GM10266 (cell line): Measurements from ENCODE around the gene SNAP25.

ENCODE experiments used
- DNase-seq: peaks from one replicate; pipeline ENCODE4 v3.0.0; 2012; ENCODE audit errors: extremely low spot score
- TF ChIP-seq, protein P1 (sequence below): IDR thresholded peaks from 2 replicates; pipeline ENCODE4 v1.5.1; 2012; ENCODE audit warnings: mild to moderate bottlenecking, low read depth; ENCODE audit not compliant: control insufficient read depth, insufficient read depth; ENCODE audit errors: missing control alignments

The SNAP25 gene

DNA sequence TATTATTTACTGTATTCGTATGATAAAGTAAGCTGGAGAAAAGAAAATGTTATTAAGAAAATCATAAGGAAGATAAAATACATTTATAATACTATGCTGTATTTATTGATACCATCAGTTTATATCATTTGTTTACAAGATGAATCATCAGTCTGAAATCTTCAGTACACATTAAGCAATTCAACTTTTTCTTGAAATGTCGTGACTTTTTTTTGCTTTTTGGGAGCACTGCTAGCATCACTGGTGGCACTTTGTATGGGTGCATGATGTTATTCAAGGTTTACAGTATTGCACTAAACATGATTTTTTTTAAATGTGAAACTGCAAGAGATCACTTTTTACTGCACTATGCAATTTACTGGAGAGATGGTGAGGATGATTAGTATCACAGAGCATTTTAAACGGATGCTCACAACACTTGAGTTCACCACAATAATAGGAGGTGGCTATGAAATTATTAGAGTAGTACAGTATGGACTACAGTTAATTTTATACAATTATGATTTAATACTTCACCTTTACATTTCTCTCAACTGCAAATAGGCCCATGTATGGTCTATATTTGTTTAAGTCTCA lies 85.9 kb downstream of the SNAP25 start:
- no peak for DNase-seq
- TF ChIP-seq, protein P1, sequence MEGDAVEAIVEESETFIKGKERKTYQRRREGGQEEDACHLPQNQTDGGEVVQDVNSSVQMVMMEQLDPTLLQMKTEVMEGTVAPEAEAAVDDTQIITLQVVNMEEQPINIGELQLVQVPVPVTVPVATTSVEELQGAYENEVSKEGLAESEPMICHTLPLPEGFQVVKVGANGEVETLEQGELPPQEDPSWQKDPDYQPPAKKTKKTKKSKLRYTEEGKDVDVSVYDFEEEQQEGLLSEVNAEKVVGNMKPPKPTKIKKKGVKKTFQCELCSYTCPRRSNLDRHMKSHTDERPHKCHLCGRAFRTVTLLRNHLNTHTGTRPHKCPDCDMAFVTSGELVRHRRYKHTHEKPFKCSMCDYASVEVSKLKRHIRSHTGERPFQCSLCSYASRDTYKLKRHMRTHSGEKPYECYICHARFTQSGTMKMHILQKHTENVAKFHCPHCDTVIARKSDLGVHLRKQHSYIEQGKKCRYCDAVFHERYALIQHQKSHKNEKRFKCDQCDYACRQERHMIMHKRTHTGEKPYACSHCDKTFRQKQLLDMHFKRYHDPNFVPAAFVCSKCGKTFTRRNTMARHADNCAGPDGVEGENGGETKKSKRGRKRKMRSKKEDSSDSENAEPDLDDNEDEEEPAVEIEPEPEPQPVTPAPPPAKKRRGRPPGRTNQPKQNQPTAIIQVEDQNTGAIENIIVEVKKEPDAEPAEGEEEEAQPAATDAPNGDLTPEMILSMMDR = no peak

DNA sequence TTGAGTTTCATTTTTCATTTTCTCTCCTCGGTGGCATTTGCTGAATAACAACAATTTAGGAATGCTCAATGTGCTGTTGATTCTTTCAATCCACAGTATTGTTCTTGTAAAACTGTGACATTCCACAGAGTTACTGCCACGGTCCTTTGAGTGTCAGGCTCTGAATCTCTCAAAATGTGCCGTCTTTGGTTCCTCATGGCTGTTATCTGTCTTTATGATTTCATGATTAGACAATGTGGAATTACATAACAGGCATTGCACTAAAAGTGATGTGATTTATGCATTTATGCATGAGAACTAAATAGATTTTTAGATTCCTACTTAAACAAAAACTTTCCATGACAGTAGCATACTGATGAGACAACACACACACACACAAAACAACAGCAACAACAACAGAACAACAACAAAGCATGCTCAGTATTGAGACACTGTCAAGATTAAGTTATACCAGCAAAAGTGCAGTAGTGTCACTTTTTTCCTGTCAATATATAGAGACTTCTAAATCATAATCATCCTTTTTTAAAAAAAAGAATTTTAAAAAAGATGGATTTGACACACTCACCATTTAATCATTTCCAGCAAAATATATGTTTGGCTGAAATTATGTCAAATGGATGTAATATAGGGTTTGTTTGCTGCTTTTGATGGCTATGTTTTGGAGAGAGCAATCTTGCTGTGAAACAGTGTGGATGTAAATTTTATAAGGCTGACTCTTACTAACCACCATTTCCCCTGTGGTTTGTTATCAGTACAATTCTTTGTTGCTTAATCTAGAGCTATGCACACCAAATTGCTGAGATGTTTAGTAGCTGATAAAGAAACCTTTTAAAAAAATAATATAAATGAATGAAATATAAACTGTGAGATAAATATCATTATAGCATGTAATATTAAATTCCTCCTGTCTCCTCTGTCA lies 88.1 kb downstream of the SNAP25 start:
- TF ChIP-seq, protein P1 = no peak
- DNase-seq = no peak

- TF ChIP-seq, protein P1 = no peak
- DNase-seq = no peak
These were observed 88.7 kb downstream of the SNAP25 start for GRCh38 chr20:10307359-10307735.

GRCh38 chr20:10308652-10309051 lies 90.0 kb downstream of the SNAP25 start:
- DNase-seq = no peak
- TF ChIP-seq, protein P1 = no peak

DNA sequence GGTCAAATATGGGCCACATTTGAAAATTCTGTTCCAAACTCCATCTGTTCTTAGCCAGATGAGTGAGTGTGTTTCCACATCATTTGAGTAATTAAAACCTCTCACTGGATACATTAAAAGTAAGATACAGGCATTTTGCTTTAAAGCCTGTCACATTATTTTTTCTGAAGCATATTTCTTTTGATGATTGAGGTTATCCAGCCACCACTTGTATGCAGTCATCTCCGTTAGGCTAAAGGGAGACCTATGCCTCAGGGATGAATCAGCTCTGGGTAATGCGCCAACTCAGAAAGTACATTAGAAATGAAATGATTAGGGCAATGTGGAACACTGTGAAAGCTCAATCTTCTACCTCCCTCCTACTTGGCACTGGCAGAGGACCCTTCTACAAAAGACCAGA lies 90.7 kb downstream of the SNAP25 start:
- no peak for DNase-seq
- TF ChIP-seq, protein P1 = no peak

DNA sequence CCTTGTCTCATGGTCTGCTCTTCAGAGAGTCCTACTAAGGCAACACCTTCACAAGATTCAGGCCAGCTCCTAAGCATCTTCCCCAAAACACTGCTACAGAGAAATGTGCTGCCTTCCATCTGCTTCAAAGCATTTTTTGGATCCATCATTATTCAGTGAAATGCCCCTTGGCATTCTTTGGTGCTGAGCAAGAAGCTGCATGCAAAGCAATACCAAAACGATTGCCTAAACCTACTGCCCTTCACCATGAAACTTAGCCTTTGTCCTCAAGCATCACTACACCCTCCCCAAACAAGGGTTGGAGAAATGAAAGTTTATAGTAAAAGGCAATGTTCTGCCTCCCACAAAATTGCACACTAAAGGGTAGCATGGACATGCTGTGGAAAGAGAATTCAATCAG lies 93.5 kb downstream of the SNAP25 start:
- TF ChIP-seq, protein P1 = no peak
- no peak for DNase-seq

- TF ChIP-seq, protein P1 = no peak
- DNase-seq = no peak
These were observed 94.6 kb downstream of the SNAP25 start for GRCh38 chr20:10313215-10313614.
